GM12878 (cell line): Measurements from ENCODE around the gene LAMA5. TPM values are rescaled to one million over a fixed set of nuclear protein-coding genes. Genes with fewer than 3 reads are reported as not detected.
A peak's percentile ranks its signal among the peaks of the same experiment; 100 is the strongest.

Experiments used
- ATAC-seq: fragments of 200-7000 bp; cut with Tn5 transposase; 3 replicates; pipeline ENCODE4 v1.9.1; 2020; ENCODE audit warnings: mild to moderate bottlenecking, moderate library complexity
- BruUV-seq: library from RNA; stranded (reverse); fragments of 400-500 nt; replicated peaks from 2 replicates; lab custom pipeline; 2021; lab: Mats Ljungman, UMichigan
- CTCF ChIA-PET: fragments of 300-600 bp; sonication (Branson Sonifier 250); formaldehyde crosslinking; extraction: SDS; loops from one replicate; lab custom pipeline; 2021; ENCODE audit warnings: inconsistent platforms; lab: Yijun Ruan, JAX
- POLR2A ChIA-PET: fragments of 350-600 bp; formaldehyde crosslinking; extraction: SDS; loops from one replicate; lab custom pipeline; 2021; ENCODE audit warnings: inconsistent platforms; lab: Charles Lee
- RAD21 ChIA-PET: fragments of 300-600 bp; sonication (Branson Sonifier 250); formaldehyde crosslinking; loops from one replicate; lab custom pipeline; 2023; ENCODE audit warnings: antibody characterized with exemption; ENCODE audit not compliant: unreplicated experiment; lab: Charles Lee
- SMC1A ChIA-PET: fragments of 300-600 bp; sonication (Branson Sonifier 250); formaldehyde crosslinking; loops from one replicate; lab custom pipeline; 2023; ENCODE audit not compliant: unreplicated experiment, uncharacterized antibody; lab: Charles Lee
- DNase-seq: peaks from one replicate; pipeline ENCODE4 v3.0.0-alpha.2; 2011; ENCODE audit warnings: low read depth, low spot score
- FAIRE-seq: peaks from 3 replicates; lab custom pipeline; 2011; peaks lifted over from hg19 to GRCh38; lab: Jason Lieb, UNC
- H2AFZ ChIP-seq: 2 replicates; pipeline ENCODE4 v1.6.0; 2011; ENCODE audit warnings: low read depth, low read length, control low read depth; ENCODE audit not compliant: control insufficient read depth
- H3K27ac ChIP-seq: 2 replicates; pipeline ENCODE4 v1.5.1; 2011; ENCODE audit warnings: control low read depth; ENCODE audit not compliant: control insufficient read depth, insufficient read depth
- H3K27me3 ChIP-seq, 2 experiments: replicated peaks in 1 of 2; 2 replicates each; pipeline versions ENCODE4 v1.6.0 to v1.6.1; 2011; ENCODE audit warnings: low read length in 1 of 2; ENCODE audit not compliant: control insufficient read depth in 2 of 2, insufficient read depth in 2 of 2
- H3K36me3 ChIP-seq, 2 experiments: 2 replicates each; pipeline ENCODE4 v1.5.1; 2011; ENCODE audit warnings: low read length in 1 of 2; ENCODE audit not compliant: control insufficient read depth in 2 of 2, insufficient read depth in 2 of 2
- H3K4me1 ChIP-seq: 2 replicates; pipeline ENCODE4 v1.6.1; 2011; ENCODE audit warnings: mild to moderate bottlenecking, low read length, moderate library complexity, mixed read lengths; ENCODE audit not compliant: control insufficient read depth, insufficient read depth
- H3K4me2 ChIP-seq: 2 replicates; pipeline ENCODE4 v1.6.0; 2011; ENCODE audit warnings: control low read depth; ENCODE audit not compliant: control insufficient read depth, insufficient read depth
- H3K4me3 ChIP-seq: fragments of 200-600 bp; sonication (generic); 2 replicates; pipeline ENCODE4 v1.5.1; 2016
- H3K79me2 ChIP-seq: 2 replicates; pipeline ENCODE4 v1.6.0; 2011; ENCODE audit warnings: low read length; ENCODE audit not compliant: control insufficient read depth, insufficient read depth
- H3K9ac ChIP-seq: 2 replicates; pipeline ENCODE4 v1.8.0; 2011; ENCODE audit warnings: low read length, control low read depth, mixed read lengths; ENCODE audit not compliant: control insufficient read depth, insufficient read depth
- H3K9me3 ChIP-seq: replicated peaks from 3 replicates; pipeline ENCODE4 v1.5.1; 2011; ENCODE audit warnings: mild to moderate bottlenecking, low read length; ENCODE audit not compliant: control insufficient read depth, insufficient read depth
- H4K20me1 ChIP-seq: 2 replicates; pipeline ENCODE4 v1.6.0; 2011; ENCODE audit not compliant: control insufficient read depth, insufficient read depth
- BRCA1 ChIP-seq: IDR thresholded peaks from 2 replicates; pipeline ENCODE4 v1.6.1; 2011; ENCODE audit warnings: low read depth, low read length, improper control_type of control experiment
- CBX5 ChIP-seq: sonication (generic); IDR thresholded peaks from 2 replicates; pipeline ENCODE4 v1.6.1; 2016; ENCODE audit warnings: low read depth, moderate library complexity, mild to moderate bottlenecking, inconsistent platforms
- CHD2 ChIP-seq: IDR thresholded peaks from 2 replicates; pipeline ENCODE4 v1.6.1; 2011; ENCODE audit warnings: low read depth, low read length, improper control_type of control experiment, borderline replicate concordance
- FOXM1 ChIP-seq: IDR thresholded peaks from 2 replicates; pipeline ENCODE4 v1.6.1; 2012; ENCODE audit warnings: low read depth, mild to moderate bottlenecking, inconsistent platforms, low read length, moderate library complexity
- GABPA ChIP-seq: IDR thresholded peaks from 2 replicates; pipeline ENCODE4 v1.6.1; 2014; ENCODE audit warnings: antibody characterized with exemption, low read depth, mild to moderate bottlenecking, inconsistent platforms
- IKZF2 ChIP-seq, 2 experiments: fragments of 450-650 bp; IDR thresholded peaks; 2 replicates each; pipeline ENCODE4 v1.6.1; 2017; ENCODE audit warnings: mild to moderate bottlenecking in 2 of 2, moderate library complexity in 2 of 2
- JUNB ChIP-seq: IDR thresholded peaks from 2 replicates; pipeline ENCODE4 v1.6.1; 2016; ENCODE audit warnings: antibody characterized with exemption, mild to moderate bottlenecking
- MYB ChIP-seq: fragments of 150-350 bp; IDR thresholded peaks from 2 replicates; pipeline ENCODE4 v1.6.1; 2014; ENCODE audit warnings: mild to moderate bottlenecking, low read depth, low read length, borderline replicate concordance
- NFYB ChIP-seq: IDR thresholded peaks from 2 replicates; pipeline ENCODE4 v1.6.1; 2011; ENCODE audit warnings: low read depth, mild to moderate bottlenecking, low read length, improper control_type of control experiment, moderate library complexity; ENCODE audit not compliant: insufficient read depth
- NR2C2 ChIP-seq: IDR thresholded peaks from 2 replicates; pipeline ENCODE4 v1.6.1; 2011; ENCODE audit warnings: borderline replicate concordance, low read depth; ENCODE audit not compliant: control insufficient read depth, insufficient read length
- PAX5 ChIP-seq: IDR thresholded peaks from 2 replicates; pipeline ENCODE4 v1.6.1; 2011; ENCODE audit warnings: low read depth, low read length, borderline replicate concordance
- PML ChIP-seq: IDR thresholded peaks from 2 replicates; pipeline ENCODE4 v1.6.1; 2012; ENCODE audit warnings: low read length, inconsistent platforms
- POLR2AphosphoS2 ChIP-seq: IDR thresholded peaks from 2 replicates; pipeline ENCODE4 v1.6.1; 2011; ENCODE audit warnings: low read depth, mild to moderate bottlenecking, low read length, improper control_type of control experiment, moderate library complexity
- SIX5 ChIP-seq: IDR thresholded peaks from 2 replicates; pipeline ENCODE4 v1.6.1; 2011; ENCODE audit warnings: mild to moderate bottlenecking, low read depth, low read length, moderate library complexity; ENCODE audit not compliant: severe bottlenecking
- STAT3 ChIP-seq: IDR thresholded peaks from 2 replicates; pipeline ENCODE4 v1.6.1; 2011; ENCODE audit warnings: low read depth, low read length, improper control_type of control experiment
- ZNF24 ChIP-seq: fragments of 450-650 bp; IDR thresholded peaks from 2 replicates; pipeline ENCODE4 v1.6.1; 2017; ENCODE audit warnings: antibody characterized with exemption, mild to moderate bottlenecking
- ZNF384 ChIP-seq: IDR thresholded peaks from 2 replicates; pipeline ENCODE4 v1.6.1; 2012; ENCODE audit warnings: low read depth, mild to moderate bottlenecking, low read length, improper control_type of control experiment, borderline replicate concordance
- WGBS: methylation state at CpG from one replicate; pipeline ENCODE4 v1.1.6; 2016; ENCODE audit warnings: low lambda C conversion rate; ENCODE audit not compliant: insufficient replicate concordance, insufficient coverage; ENCODE audit errors: missing lambda C conversion rate; 5-methylcytosine and 5-hydroxymethylcytosine counted together
- in situ Hi-C: fragments of 300-500 bp; cut with MboI; formaldehyde crosslinking; loops from 9 replicates; pipeline ENCODE4 v1.14.3; 2018; ENCODE audit warnings: mixed read lengths
- intact Hi-C: fragments of 100-400 bp; cut with micrococcal nuclease; formaldehyde crosslinking; loops from one replicate; pipeline ENCODE4 v1.14.2; 2022; ENCODE audit not compliant: unreplicated experiment
- polyA plus RNA-seq, 11 experiments: library from polyadenylated mRNA; depleted of rRNA in 4 of 11; unstranded in 6 of 11; stranded (reverse) in 5 of 11; fragments of >200 nt; fragmentation: Nextera tagmentation in 4 of 11; fragmentation: Illumina TruSeq in 1 of 11; extraction: Ambion mirVana in 4 of 11; extraction: Trizol in 1 of 11; gene quantifications; 1 replicate in 1 of 11; 2 replicates in 10 of 11; pipeline versions ENCODE4 v1.2.1 to v1.2.3, GENCODE V29; 2011 to 2016; ENCODE audit warnings: inconsistent platforms in 2 of 11, missing spikeins in 2 of 11, low read depth in 1 of 11
- total RNA-seq, 4 experiments: library from RNA; depleted of rRNA in 3 of 4; stranded (reverse); fragments of >200 nt in 3 of 4; fragmentation: Illumina TruSeq in 1 of 4; extraction: Trizol in 1 of 4; gene quantifications; 2 replicates each; pipeline versions ENCODE4 v1.2.1 to v1.2.3, GENCODE V29; 2013 to 2021

LAMA5 gene
- total and polyA plus RNA-seq, 10 of the 15 experiments (the other 5 are each of a cell fraction or from before 2014, with no cell fraction given): 0.09 to 3.1 (median 1.6) TPM; not detected in 3

- no peaks in the 10 kb centered on the region; a peak in 1 of 4 replicates for H3K36me3 ChIP-seq
- H3K27me3 ChIP-seq: no peaks in the 10 kb centered on the region
- H3K9me3 ChIP-seq: no peaks in the 10 kb centered on the region
- H3K27ac ChIP-seq: no peak overlapping the region
- no peak for TF ChIP-seq CBX5
- no peak for TF ChIP-seq ZNF24
- no peak for TF ChIP-seq CHD2
- TF ChIP-seq NR2C2: no peak
- TF ChIP-seq NFYB: no peak
- TF ChIP-seq PML: no peak
- TF ChIP-seq GABPA: no peak
- TF ChIP-seq STAT3: no peak
- TF ChIP-seq JUNB: no peak
- TF ChIP-seq FOXM1: no peak
- no peak for TF ChIP-seq SIX5
- TF ChIP-seq BRCA1: no peak
- no peak for TF ChIP-seq POLR2AphosphoS2
- no peak for TF ChIP-seq MYB
- TF ChIP-seq IKZF2 (IDR thresholded peaks at IDR 0.05): no peak
- TF ChIP-seq ZNF384: no peak
- no peak for TF ChIP-seq PAX5
- H3K4me3 ChIP-seq: no peak overlapping the region
- SMC1A ChIA-PET: interaction anchor here (0.7 to 1.7 kb wide), 4 partner anchors 23 to 398 kb away, joined by 3 to 4 read pairs (median 4); no protein-coding TSS in a partner anchor
- peaks cover 12% of the 10 kb centered on the region for H3K4me1 ChIP-seq
- CTCF ChIA-PET: interaction anchor here (0.6 to 4.2 kb wide), 9 partner anchors 10 to 399 kb away, joined by 3 to 23 read pairs (median 5); no protein-coding TSS in a partner anchor
- in situ Hi-C loops (no loop called here), intact Hi-C loops (loop anchor here (5.0 kb wide), 1 partner anchor 383 kb away; no protein-coding TSS in a partner anchor)
- ATAC-seq: no peak
- no peak overlapping the region for H3K9ac ChIP-seq
- H4K20me1 ChIP-seq: no peaks in the 10 kb centered on the region
- POLR2A ChIA-PET: interaction anchor here (1.3 kb wide), 1 partner anchor 22 kb away, joined by 5 read pairs; the partner anchor contains the start of gene RPS21
- BruUV-seq: no TSS peak
- peak overlapping the region; percentile 35; the same call in 1 of the 2 replicates for H3K4me2 ChIP-seq
- H3K79me2 ChIP-seq: peaks cover 14% of the 10 kb centered on the region
- no peak overlapping the region for H2AFZ ChIP-seq
- RAD21 ChIA-PET: interaction anchor here (1.1 to 1.8 kb wide), 4 partner anchors 90 to 383 kb away, joined by 3 to 6 read pairs (median 5); no protein-coding TSS in a partner anchor
- no peak for DNase-seq
- FAIRE-seq: no peak
- 71% methylated on average over 12 of the region's 12 CpGs for WGBS
These were observed 42.2 kb upstream of the LAMA5 start for GRCh38 chr20:62409086-62409853.
